ENCODE data around the gene ZNF556. TPM values are rescaled to one million over a fixed set of nuclear protein-coding genes. Genes with fewer than 3 reads are reported as not detected.

The ZNF556 gene
- total RNA-seq, 3 donors from 2014 or later: 0.15 to 0.33 TPM; not detected in 1

GRCh38 chr19:2846180-2846894 lies 20.8 kb upstream of the ZNF556 start:
- intact Hi-C loops (cut with DNase I; ENCODE audit: low total_unique reads): no loop called here
- Histone ChIP-seq H3K27me3 (no peaks in the 10 kb centered on the region), H3K36me3 (peaks cover 2% of the 10 kb centered on the region), H3K27ac (no peak overlapping the region), H3K4me1 (no peaks in the 10 kb centered on the region), H3K9me3 (peaks cover 34 to 43% of the 10 kb centered on the region in 2 donors), H3K4me3 (no peak overlapping the region)
- no peak for DNase-seq (ENCODE audit: low spot score in 2 of 2)
- no peak for TF ChIP-seq POLR2A (IDR thresholded peaks at IDR 0.05)
- TF ChIP-seq POLR2AphosphoS5 (IDR thresholded peaks at IDR 0.05): no peak
- TF ChIP-seq CTCF (IDR thresholded peaks at IDR 0.05): no peak

GRCh38 chr19:2847507-2847906 lies 19.6 kb upstream of the ZNF556 start:
- peaks cover 46 to 51% of the 10 kb centered on the region in 2 donors for H3K9me3 ChIP-seq
- DNase-seq (ENCODE audit: low spot score in 2 of 2): no peak
- peaks cover 12% of the 10 kb centered on the region for H3K36me3 ChIP-seq
- TF ChIP-seq POLR2A (IDR thresholded peaks at IDR 0.05) (no peak), CTCF (IDR thresholded peaks at IDR 0.05) (no peak), POLR2AphosphoS5 (IDR thresholded peaks at IDR 0.05) (no peak)
- H3K27ac ChIP-seq: no peak overlapping the region
- H3K27me3 ChIP-seq: no peaks in the 10 kb centered on the region
- H3K4me1 ChIP-seq: no peaks in the 10 kb centered on the region
- H3K4me3 ChIP-seq: no peak overlapping the region
- intact Hi-C loops (cut with DNase I; ENCODE audit: low total_unique reads): no loop called here

GRCh38 chr19:2848616-2849015 lies 18.5 kb upstream of the ZNF556 start:
- no peak overlapping the region for H3K4me3 ChIP-seq
- no peaks in the 10 kb centered on the region for H3K4me1 ChIP-seq
- peaks cover 57 to 62% of the 10 kb centered on the region in 2 donors for H3K9me3 ChIP-seq
- no peak overlapping the region for H3K27ac ChIP-seq
- peaks cover 23% of the 10 kb centered on the region for H3K36me3 ChIP-seq
- no peak for DNase-seq (ENCODE audit: low spot score in 2 of 2)
- intact Hi-C loops (cut with DNase I; ENCODE audit: low total_unique reads): no loop called here
- no peaks in the 10 kb centered on the region for H3K27me3 ChIP-seq
- no peak for TF ChIP-seq POLR2A (IDR thresholded peaks at IDR 0.05)
- no peak for TF ChIP-seq POLR2AphosphoS5 (IDR thresholded peaks at IDR 0.05)
- TF ChIP-seq CTCF (IDR thresholded peaks at IDR 0.05): no peak

- Histone ChIP-seq H3K27ac (no peak overlapping the region), H3K4me3 (no peak overlapping the region), H3K9me3 (peaks cover 70 to 80% of the 10 kb centered on the region in 2 donors), H3K4me1 (no peaks in the 10 kb centered on the region), H3K36me3 (peaks cover 25% of the 10 kb centered on the region), H3K27me3 (no peaks in the 10 kb centered on the region)
- DNase-seq (ENCODE audit: low spot score in 2 of 2): no peak
- TF ChIP-seq POLR2A (IDR thresholded peaks at IDR 0.05): no peak
- no peak for TF ChIP-seq POLR2AphosphoS5 (IDR thresholded peaks at IDR 0.05)
- no peak for TF ChIP-seq CTCF (IDR thresholded peaks at IDR 0.05)
- intact Hi-C loops (cut with DNase I; ENCODE audit: low total_unique reads): no loop called here
Observed at GRCh38 chr19:2850256-2850925, 16.7 kb upstream of the ZNF556 start.

- intact Hi-C loops (cut with DNase I; ENCODE audit: low total_unique reads): no loop called here
- no peaks in the 10 kb centered on the region for H3K4me1 ChIP-seq
- no peak overlapping the region for H3K27ac ChIP-seq
- DNase-seq (ENCODE audit: low spot score in 2 of 2): no peak
- TF ChIP-seq POLR2A (IDR thresholded peaks at IDR 0.05): no peak
- no peak for TF ChIP-seq CTCF (IDR thresholded peaks at IDR 0.05)
- TF ChIP-seq POLR2AphosphoS5 (IDR thresholded peaks at IDR 0.05): no peak
- H3K9me3 ChIP-seq: peaks cover 79 to 93% of the 10 kb centered on the region in 2 donors
- peak overlapping the region in 1 of 3 donors; percentile 4 for H3K4me3 ChIP-seq
- H3K36me3 ChIP-seq: peaks cover 25% of the 10 kb centered on the region
- no peaks in the 10 kb centered on the region for H3K27me3 ChIP-seq
Observed at GRCh38 chr19:2852598-2852997, 14.5 kb upstream of the ZNF556 start.

Measured in breast epithelium (tissue), 4 donors.